ENCODE results near the gene OR6P1.

Gene OR6P1

GRCh38 chr1:158570480-158570879 is at the start of gene OR6P1:
TSS of gene OR6P1 (minus strand) at chr1:158570580. CDS start at chr1:158563604, 6,976 bp downstream.
- no peak for DNase-seq

GRCh38 chr1:158613764-158614163 is 43.4 kb upstream of the OR6P1 start:
- no peak for DNase-seq

DNA sequence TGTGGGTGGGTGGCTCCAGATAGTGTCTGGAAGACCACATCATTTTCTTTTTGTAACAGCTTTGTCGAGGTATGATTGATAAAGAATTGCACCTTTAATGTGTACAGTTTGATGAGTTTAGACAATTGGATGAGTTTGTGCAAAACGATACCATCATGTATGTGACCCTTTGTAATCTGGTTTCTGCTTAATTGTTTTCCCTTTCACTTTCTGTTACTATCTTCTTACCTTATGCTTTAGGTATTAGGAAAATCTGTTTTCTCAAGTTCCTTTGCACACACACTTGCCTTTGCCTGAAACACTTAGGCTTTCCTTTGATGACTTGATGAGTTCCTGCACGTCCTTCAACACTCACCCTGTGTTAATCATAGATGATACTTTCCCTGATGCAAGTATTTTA is 41.5 kb upstream of the OR6P1 start:
- no peak for DNase-seq

DNA sequence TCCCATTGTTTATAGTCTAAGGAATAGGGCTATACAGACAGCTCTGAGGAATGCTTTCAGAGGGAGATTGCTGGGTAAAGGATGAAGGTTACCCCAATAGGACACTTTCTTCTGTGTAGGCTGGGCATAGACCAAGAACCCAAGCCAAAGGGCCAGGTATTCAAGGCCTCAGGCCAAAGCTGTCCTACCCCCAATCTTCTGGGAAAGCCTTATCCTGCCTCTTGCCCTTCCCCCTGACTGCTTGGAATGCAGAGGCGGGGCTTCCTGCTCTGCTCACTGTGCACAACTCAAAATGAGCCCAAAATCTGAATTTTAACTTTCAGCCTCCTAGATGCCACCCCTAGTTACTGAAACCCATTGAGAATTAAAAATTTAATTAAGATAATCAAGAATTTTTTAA is 36.9 kb upstream of the OR6P1 start:
- no peak for DNase-seq

DNA sequence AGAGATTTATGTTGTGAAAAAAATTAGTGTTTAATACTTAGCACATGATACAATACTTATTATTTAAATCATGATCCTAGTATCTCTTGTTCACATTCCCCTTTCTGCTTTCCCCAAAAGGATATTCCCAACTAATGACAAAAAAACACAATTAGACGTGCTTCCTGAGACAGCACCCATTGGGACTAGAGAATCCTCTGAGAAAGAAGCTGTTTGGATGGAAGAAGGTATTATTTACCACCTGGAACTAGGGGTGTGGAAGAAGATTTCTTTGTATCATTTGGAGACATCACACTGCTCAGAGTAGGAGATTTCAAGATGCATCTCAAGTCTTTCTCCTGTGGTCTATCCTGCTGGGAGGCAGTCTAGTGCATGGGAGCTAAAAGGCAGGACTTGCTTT is 34.6 kb upstream of the OR6P1 start, which contains the start of gene OR10Z1:
Gene OR10Z1, plus strand, starts transcription at position 301 of the 400 bp plus-strand sequence. CDS start 1,171 bp downstream, outside the sequence.
- DNase-seq, result no peak

DNA sequence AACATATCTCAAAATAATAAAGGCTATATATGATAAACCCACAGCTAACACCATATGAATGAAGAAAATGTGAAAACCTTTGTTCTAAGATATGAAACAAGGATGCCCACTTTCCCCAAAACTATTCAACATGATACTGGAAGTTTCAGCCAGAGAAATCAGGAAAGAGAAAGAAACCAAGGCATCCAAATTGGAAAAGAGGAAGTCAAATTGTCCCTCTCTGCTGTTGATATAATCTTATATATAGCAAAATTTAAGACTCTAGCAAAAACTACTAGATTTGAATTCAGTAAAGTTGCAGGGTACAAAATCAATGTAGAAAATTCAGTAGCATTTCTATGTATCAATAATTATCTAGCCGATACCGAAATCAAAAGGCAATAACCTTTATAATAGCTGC is 30.4 kb upstream of the OR6P1 start:
- no peak for DNase-seq

- DNase-seq, result no peak
These were observed 16.6 kb upstream of the OR6P1 start for GRCh38 chr1:158586942-158587341.

GRCh38 chr1:158583962-158584361 is 13.6 kb upstream of the OR6P1 start:
- no peak for DNase-seq

- DNase-seq, result no peak
These were observed 9.4 kb upstream of the OR6P1 start, which contains the start of gene OR10X1 for GRCh38 chr1:158579733-158580132. TSS of gene OR10X1 (minus strand) at chr1:158579899. CDS start at chr1:158579899, 0 bp downstream.

DNA sequence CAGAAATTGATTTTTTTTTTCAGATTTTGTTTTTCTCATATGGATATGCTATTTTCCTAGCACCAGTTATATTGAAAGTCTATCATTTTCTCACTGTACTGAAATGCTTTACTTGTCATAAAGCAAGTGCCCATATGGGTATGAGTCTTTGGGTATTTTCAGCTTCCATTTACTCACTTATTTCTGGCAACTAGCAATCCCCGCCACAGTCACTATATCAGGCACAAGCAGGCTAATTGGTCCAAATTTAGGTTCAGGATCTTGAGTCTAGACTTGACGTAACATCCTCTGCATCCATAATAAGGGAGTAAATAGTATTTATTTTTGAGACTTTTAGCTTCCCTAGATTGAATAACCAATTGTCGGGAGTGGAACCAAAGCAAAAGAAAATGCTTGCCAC is 7.2 kb upstream of the OR6P1 start:
- DNase-seq, result no peak

DNA sequence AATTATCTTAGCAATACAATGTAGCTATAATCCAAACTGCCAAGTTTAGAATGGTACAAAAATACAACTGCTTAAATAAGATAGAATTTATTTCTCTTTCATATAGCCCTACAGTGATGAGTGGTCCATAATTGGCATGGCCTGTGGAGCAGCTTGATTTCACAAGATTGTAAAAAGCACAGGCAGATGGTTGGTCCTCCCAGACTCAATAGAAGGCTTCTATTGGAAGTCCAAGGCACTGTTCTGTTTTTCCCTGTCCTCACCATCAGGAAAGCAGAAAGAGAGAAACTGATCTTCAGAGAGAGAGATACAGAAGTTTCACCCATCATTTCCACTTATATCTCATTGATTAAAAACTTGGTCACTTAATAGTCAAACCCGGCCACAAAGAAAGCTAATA is 1.8 kb upstream of the OR6P1 start:
- no peak for DNase-seq

DNA sequence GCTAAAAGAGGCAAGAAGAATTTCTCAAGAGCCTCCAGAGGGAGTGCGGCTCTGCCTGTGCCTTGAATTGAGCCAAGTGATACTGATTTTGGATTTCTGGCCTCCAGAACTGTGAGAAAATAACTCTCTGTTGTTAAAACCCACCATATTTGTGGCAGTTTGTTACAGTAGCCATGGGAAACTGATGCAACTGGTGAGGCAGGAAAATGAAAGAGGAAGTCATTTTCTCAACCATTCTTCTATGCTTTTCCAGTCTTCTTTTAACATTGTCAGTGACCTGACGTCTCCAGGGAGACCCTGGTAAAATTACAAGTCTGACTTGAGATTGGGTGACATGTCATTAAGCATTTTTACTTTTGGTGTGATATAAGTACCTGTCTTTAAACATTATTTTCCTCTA is 5.8 kb downstream of the OR6P1 start:
- no peak for DNase-seq

DNA sequence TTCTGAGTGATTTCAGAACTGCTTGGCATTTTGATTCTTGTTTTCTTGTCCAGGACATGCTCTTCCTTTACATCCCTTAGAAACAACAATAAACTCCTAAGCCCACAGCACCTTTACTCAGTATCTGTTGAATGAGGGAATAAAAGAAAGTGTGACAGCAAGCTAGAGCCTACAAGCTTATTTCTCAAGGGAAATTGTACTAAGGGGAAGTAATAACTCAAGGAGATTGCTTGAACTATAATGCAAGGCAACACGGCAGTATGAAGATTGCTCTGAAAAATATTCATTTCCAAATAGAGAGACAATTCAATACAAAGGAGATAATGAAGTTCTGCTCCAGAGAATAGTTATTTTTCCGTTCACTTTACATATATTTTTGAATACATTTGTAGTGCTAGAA is 6.5 kb downstream of the OR6P1 start:
- DNase-seq, result no peak

DNA sequence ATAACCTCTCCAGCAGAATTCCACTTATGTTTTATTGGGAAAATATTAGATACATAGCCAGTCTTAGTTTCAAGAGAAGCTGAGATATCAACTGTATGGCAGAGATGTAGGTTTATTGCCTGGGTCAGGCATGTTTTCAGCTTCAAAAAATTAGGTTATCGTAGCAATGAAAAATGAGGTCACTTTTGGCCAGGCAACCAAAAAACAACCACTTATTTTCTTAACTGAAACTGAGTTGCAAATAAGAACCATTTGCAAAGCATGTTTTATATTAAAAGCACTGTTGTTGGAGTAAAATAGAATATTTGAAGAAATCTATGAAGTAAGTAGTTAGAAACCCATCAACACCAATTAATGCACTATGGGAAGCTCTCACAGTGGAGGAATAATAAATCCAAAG is 10.7 kb downstream of the OR6P1 start:
- no peak for DNase-seq

- no peak for DNase-seq
These were observed 16.0 kb downstream of the OR6P1 start, which contains the start of gene OR6Y1 for GRCh38 chr1:158554352-158554751. TSS of gene OR6Y1 (minus strand) at chr1:158554405. CDS start at chr1:158548105, 6,300 bp downstream.

GRCh38 chr1:158552296-158552695 is 18.1 kb downstream of the OR6P1 start:
- no peak for DNase-seq

DNA sequence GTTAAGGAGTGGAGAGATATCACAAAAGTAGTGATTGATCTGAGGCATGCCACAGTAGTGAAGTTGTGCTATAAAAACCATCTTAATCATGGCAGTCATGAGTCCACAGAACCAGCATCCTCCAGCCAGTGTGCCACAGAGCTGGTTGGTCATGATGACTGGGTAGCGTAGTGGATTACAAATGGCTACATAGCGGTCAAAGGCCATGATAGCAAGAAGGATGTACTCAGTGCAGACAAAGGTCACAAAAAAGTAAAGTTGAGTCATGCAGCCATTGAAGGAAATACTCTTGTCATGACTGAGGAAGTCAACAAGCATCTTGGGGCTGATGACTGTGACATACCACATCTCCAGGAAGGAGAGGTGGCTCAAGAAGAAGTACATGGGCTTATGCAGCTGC is 22.8 kb downstream of the OR6P1 start:
- DNase-seq, result no peak

GRCh38 chr1:158537609-158538008 is 32.8 kb downstream of the OR6P1 start:
- DNase-seq, result no peak

DNA sequence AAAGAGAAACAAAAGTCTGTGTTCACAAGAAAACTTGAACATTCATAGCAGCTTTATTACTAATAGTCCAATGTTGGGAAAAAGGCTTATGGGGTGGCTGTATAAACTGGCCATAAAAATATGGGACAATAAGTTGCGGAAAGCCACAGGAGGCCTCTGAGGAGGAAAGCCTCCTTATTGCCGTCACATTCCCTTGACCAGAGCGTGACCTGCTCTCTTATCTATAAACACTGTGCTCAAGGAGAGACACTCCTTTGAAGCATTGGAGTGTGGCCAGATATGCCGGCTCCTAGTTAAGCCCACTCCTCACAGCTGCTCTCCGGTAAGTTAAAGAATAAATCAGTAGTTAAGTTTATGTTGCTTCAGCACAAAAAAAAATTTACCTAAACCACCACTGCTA is 35.9 kb downstream of the OR6P1 start:
- no peak for DNase-seq

- no peak for DNase-seq
These were observed 43.1 kb downstream of the OR6P1 start for GRCh38 chr1:158527190-158527815.

GRCh38 chr1:158521666-158522058 is 48.7 kb downstream of the OR6P1 start:
- DNase-seq, result no peak

DNA sequence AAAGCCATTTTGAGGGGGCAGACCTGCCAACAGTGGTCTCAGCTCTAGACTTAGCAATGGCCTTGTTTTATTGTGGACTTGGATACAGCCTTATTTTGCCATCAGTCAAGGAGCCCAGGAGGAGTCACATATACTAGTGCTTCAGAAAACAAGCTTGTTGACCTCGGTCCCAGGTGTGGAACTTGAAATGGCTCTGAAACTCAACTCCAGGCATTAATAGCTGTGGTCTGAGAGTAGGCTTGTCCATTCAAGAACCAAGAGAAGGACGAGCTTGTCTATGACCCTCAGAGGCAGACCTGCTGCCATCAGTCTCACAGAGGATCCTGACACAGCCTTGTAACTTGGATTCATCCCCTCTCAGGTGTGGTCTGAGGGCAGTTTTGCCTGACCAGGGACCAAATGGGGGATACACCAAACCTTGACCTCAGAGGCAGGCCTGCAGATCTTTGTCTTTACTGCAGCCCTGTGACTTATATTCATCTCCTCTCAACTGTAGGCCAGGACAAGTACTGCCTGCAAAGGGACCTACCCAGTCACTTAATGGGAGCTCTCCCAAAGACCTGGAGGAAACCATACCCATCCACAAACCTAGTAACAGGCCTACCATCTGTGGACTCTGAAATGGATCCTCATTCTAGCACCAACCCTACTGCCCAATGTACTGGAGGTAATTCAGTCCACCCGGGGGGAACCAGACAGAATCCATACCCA is 49.3 kb downstream of the OR6P1 start:
- no peak for DNase-seq

GRCh38 chr1:158520021-158520420 is 50.4 kb downstream of the OR6P1 start:
- no peak for DNase-seq

DNA sequence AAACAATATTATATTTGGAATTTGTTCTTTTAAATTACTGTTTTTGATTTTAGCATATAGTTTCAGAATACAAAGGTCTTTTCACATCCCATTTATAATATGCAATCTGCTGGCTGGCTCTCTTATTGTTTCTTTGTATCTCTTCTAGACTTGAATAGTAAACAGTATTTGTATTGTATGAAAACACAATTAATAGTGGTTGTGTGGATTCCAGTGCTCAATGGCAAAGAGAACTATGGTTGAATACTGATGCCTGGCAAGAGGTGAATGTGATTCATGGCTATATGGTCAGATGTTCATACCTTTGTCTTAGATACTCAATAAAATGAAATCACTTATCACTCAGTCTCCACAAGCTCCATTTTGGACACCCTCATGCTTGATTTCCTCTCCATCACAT is 53.4 kb downstream of the OR6P1 start:
- no peak for DNase-seq

All from cerebellar nuclear complex (tissue), 1 donor.